OCI-LY3 (cell line): ENCODE data around the gene RNF144A.
A peak's percentile ranks its signal among the peaks of the same experiment; 100 is the strongest.

ENCODE experiments used
- CTCF ChIP-seq: fragments of 200-600, 300-600 bp; sonication (generic); IDR thresholded peaks from 2 replicates; pipeline ENCODE4 v1.5.1; 2014; ENCODE audit warnings: antibody characterized with exemption, low read length, low read depth
- EZH2phosphoT487 ChIP-seq: fragments of 200-600 bp; shearing (Covaris generic); IDR thresholded peaks from 2 replicates; pipeline ENCODE4 v1.6.1; 2018; ENCODE audit warnings: antibody characterized with exemption, mixed run types, low read depth

DNA sequence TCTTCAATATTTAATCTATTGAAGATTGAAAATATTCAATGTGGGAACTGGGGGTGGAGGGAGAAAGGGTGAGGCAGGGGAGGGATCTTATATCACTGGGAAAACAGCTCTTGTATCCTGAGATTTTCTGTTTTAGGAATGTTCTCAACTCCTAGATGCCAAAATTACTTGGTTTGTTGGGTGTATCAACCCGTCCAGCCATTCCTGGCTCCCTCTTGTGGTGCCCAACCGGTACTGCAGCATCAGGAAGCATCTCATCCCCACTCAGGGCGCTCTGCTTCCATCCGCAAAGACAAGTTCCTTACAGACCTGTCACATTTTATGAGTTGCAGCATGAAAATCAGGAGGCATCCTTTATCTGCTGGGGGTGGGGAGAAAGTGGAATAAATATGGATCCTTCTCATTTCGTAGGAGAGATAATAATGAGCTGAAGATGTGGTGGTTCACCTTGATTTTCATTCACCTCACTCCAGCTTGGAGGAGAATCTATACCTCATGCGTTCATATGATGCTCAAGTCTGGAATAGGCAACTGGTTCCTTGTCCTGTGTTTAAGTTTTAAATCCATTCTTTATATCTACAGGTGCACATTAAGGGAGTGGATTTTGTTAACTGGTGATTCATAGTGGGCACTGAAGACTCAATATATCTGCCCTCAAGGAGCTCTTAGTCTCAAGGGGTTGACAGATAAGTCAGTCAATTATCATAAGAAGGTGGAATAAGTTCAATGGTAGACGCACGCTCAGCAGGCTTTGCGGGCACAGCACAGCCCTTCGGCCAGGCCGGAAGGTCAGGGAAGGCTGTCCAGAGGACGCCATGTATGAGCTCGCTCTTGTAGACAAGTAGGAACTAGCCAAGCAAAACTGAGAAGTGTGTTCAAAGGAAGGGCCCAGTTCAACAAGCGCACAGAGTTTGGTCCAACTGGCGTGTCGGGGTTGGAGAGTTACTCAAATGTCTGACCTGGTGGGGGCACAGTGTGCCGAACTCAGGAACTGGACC lies 127.3 kb downstream of the RNF144A start:
- TF ChIP-seq CTCF (peak; percentile 85), EZH2phosphoT487 (no peak)
